ENCODE measurements around the gene PNLIP.

PNLIP gene

GRCh38 chr10:116587878-116588591 lies 42.3 kb downstream of the PNLIP start:
- DNase-seq = no peak

- DNase-seq = no peak
Observed at GRCh38 chr10:116588995-116589394, 43.3 kb downstream of the PNLIP start.

- DNase-seq = no peak
Observed at GRCh38 chr10:116589926-116590325, 44.2 kb downstream of the PNLIP start.

- no peak for DNase-seq
Observed at GRCh38 chr10:116590590-116591444, 45.1 kb downstream of the PNLIP start, which contains the start of gene PNLIPRP1. PNLIPRP1 (plus strand) TSS chr10:116590959; CDS start chr10:116591130, 171 bp downstream.

- no peak for DNase-seq
Observed at GRCh38 chr10:116593139-116593740, 47.5 kb downstream of the PNLIP start.

- no peak for DNase-seq
Observed at GRCh38 chr10:116594525-116595035, 48.8 kb downstream of the PNLIP start.

- no peak for DNase-seq
Observed at GRCh38 chr10:116596062-116596461, 50.3 kb downstream of the PNLIP start.

GRCh38 chr10:116597543-116597942 lies 51.8 kb downstream of the PNLIP start:
- no peak for DNase-seq

- no peak for DNase-seq
Observed at GRCh38 chr10:116598329-116598728, 52.6 kb downstream of the PNLIP start.

- no peak for DNase-seq
Observed at GRCh38 chr10:116599991-116600390, 54.3 kb downstream of the PNLIP start.

- DNase-seq = no peak
Observed at GRCh38 chr10:116602648-116603400, 57.1 kb downstream of the PNLIP start.

GRCh38 chr10:116606061-116606483 lies 60.3 kb downstream of the PNLIP start:
- no peak for DNase-seq

- no peak for DNase-seq
Observed at GRCh38 chr10:116607336-116607735, 61.6 kb downstream of the PNLIP start.

GRCh38 chr10:116608686-116609594 lies 63.2 kb downstream of the PNLIP start:
- no peak for DNase-seq

- no peak for DNase-seq
Observed at GRCh38 chr10:116610443-116611152, 64.9 kb downstream of the PNLIP start.

- DNase-seq = no peak
Observed at GRCh38 chr10:116611153-116611545, 65.4 kb downstream of the PNLIP start.

- no peak for DNase-seq
Observed at GRCh38 chr10:116612107-116612769, 66.5 kb downstream of the PNLIP start.

GRCh38 chr10:116613471-116613870 lies 67.7 kb downstream of the PNLIP start:
- DNase-seq = no peak

GRCh38 chr10:116614796-116615195 lies 69.1 kb downstream of the PNLIP start:
- DNase-seq = no peak

GRCh38 chr10:116615199-116615776 lies 69.6 kb downstream of the PNLIP start:
- DNase-seq = no peak
